H9 (cell line): ENCODE data around the gene EPHA1. TPM values are rescaled to one million over a fixed set of nuclear protein-coding genes. Genes with fewer than 3 reads are reported as not detected.
A peak's percentile ranks its signal among the peaks of the same experiment; 100 is the strongest.

Source experiments
- DNase-seq: peaks from one replicate; pipeline ENCODE4 v3.0.0-alpha.2; 2017
- H2AFZ ChIP-seq: one replicate; pipeline ENCODE4 v1.6.1; 2013; ENCODE audit warnings: mild to moderate bottlenecking, low read length, control low read depth, moderate library complexity
- H2AK5ac ChIP-seq: 2 replicates; pipeline ENCODE4 v1.6.1; 2013; ENCODE audit warnings: low read length, control low read depth, mixed read lengths; ENCODE audit not compliant: insufficient read length
- H2BK120ac ChIP-seq: one replicate; pipeline ENCODE4 v1.6.1; 2013; ENCODE audit warnings: low read depth, mild to moderate bottlenecking, low read length, control low read depth, inconsistent platforms; ENCODE audit not compliant: poor library complexity, severe bottlenecking
- H2BK12ac ChIP-seq: 2 replicates; pipeline ENCODE4 v1.6.1; 2013; ENCODE audit warnings: low read length, control low read depth, mixed read lengths, low read depth; ENCODE audit not compliant: insufficient read length
- H2BK15ac ChIP-seq: 2 replicates; pipeline ENCODE4 v1.6.1; 2013; ENCODE audit warnings: low read depth, low read length, control low read depth
- H2BK20ac ChIP-seq: one replicate; pipeline ENCODE4 v1.6.1; 2013; ENCODE audit warnings: low read depth, mild to moderate bottlenecking, low read length, control low read depth, inconsistent platforms; ENCODE audit not compliant: poor library complexity, severe bottlenecking
- H2BK5ac ChIP-seq: 2 replicates; pipeline ENCODE4 v1.6.1; 2013; ENCODE audit warnings: low read length, control low read depth, mixed read lengths; ENCODE audit not compliant: insufficient read length
- H3K14ac ChIP-seq: 2 replicates; pipeline ENCODE4 v1.6.1; 2013; ENCODE audit warnings: low read length, control low read depth; ENCODE audit not compliant: insufficient read depth
- H3K18ac ChIP-seq: 2 replicates; pipeline ENCODE4 v1.6.1; 2013; ENCODE audit warnings: low read depth, mild to moderate bottlenecking, mixed read lengths, low read length, control low read depth; ENCODE audit not compliant: insufficient read length
- H3K23ac ChIP-seq: 2 replicates; pipeline ENCODE4 v1.6.1; 2013; ENCODE audit warnings: low read length, control low read depth, mixed read lengths, low read depth; ENCODE audit not compliant: insufficient read length
- H3K23me2 ChIP-seq: 2 replicates; pipeline ENCODE4 v1.6.1; 2013; ENCODE audit warnings: low read depth, mild to moderate bottlenecking, mixed read lengths, low read length, control low read depth; ENCODE audit not compliant: insufficient read length, poor library complexity, severe bottlenecking
- H3K27ac ChIP-seq: 2 replicates; pipeline ENCODE4 v1.5.1; 2013; ENCODE audit warnings: low read length, control low read depth, mixed read lengths, low read depth; ENCODE audit not compliant: insufficient read length
- H3K27me3 ChIP-seq: 2 replicates; pipeline ENCODE4 v1.6.1; 2013; ENCODE audit warnings: low read length, control low read depth, inconsistent platforms; ENCODE audit not compliant: insufficient read depth
- H3K4ac ChIP-seq: 2 replicates; pipeline ENCODE4 v1.6.1; 2013; ENCODE audit warnings: low read depth, mild to moderate bottlenecking, control low read depth, inconsistent platforms, low read length, moderate library complexity
- H3K4me1 ChIP-seq: 2 replicates; pipeline ENCODE4 v1.6.1; 2013; ENCODE audit warnings: low read length, control low read depth, inconsistent platforms; ENCODE audit not compliant: insufficient read depth
- H3K4me2 ChIP-seq: 2 replicates; pipeline ENCODE4 v1.6.1; 2013; ENCODE audit warnings: low read length, control low read depth, mixed read lengths; ENCODE audit not compliant: insufficient read length, insufficient read depth
- H3K56ac ChIP-seq: 2 replicates; pipeline ENCODE4 v1.6.1; 2013; ENCODE audit warnings: low read depth, mild to moderate bottlenecking, mixed read lengths, low read length, control low read depth; ENCODE audit not compliant: insufficient read length
- H3K79me1 ChIP-seq: 2 replicates; pipeline ENCODE4 v1.6.1; 2013; ENCODE audit warnings: low read depth, mild to moderate bottlenecking, moderate library complexity, low read length, control low read depth, inconsistent platforms; ENCODE audit not compliant: insufficient read depth, poor library complexity, severe bottlenecking
- H3K79me2 ChIP-seq: 2 replicates; pipeline ENCODE4 v1.6.1; 2013; ENCODE audit warnings: low read length, control low read depth, inconsistent platforms; ENCODE audit not compliant: insufficient read depth
- H3K9ac ChIP-seq: 2 replicates; pipeline ENCODE4 v1.6.1; 2013; ENCODE audit warnings: low read length, control low read depth, mixed read lengths; ENCODE audit not compliant: insufficient read length; ENCODE audit errors: extremely low read depth
- H3K9me3 ChIP-seq: one replicate; pipeline ENCODE4 v1.6.1; 2013; ENCODE audit warnings: low read depth, low read length, inconsistent platforms; ENCODE audit not compliant: control insufficient read depth
- H3T11ph ChIP-seq: one replicate; pipeline ENCODE4 v1.6.1; 2013; ENCODE audit warnings: mild to moderate bottlenecking, low read length, control low read depth, inconsistent platforms
- H4K20me1 ChIP-seq: one replicate; pipeline ENCODE4 v1.6.1; 2013; ENCODE audit not compliant: control insufficient read depth, insufficient read length, insufficient read depth
- H4K5ac ChIP-seq: 2 replicates; pipeline ENCODE4 v1.6.1; 2013; ENCODE audit warnings: low read depth, mild to moderate bottlenecking, mixed read lengths, low read length, control low read depth; ENCODE audit not compliant: insufficient read length
- H4K8ac ChIP-seq: replicated peaks from 2 replicates; pipeline ENCODE4 v1.6.1; 2013; ENCODE audit warnings: low read length, control low read depth, mixed read lengths, low read depth; ENCODE audit not compliant: insufficient read length
- H4K91ac ChIP-seq: 2 replicates; pipeline ENCODE4 v1.6.1; 2013; ENCODE audit warnings: low read depth, mild to moderate bottlenecking, moderate library complexity, mixed read lengths, low read length, control low read depth; ENCODE audit not compliant: insufficient read length
- H3K27ac Mint-ChIP-seq, 3 experiments: 2 replicates in 2 of 3; 3 replicates in 1 of 3; pipeline ENCODE4 v1.8.0; 2020 to 2021; ENCODE audit warnings: mixed read lengths in 3 of 3, mild to moderate bottlenecking in 1 of 3, moderate library complexity in 1 of 3
- H3K27me3 Mint-ChIP-seq: 2 replicates; pipeline ENCODE4 v1.8.0; 2021; ENCODE audit warnings: low read depth, mild to moderate bottlenecking, moderate library complexity, mixed read lengths
- H3K36me3 Mint-ChIP-seq, 3 experiments: 2 replicates in 2 of 3; 3 replicates in 1 of 3; pipeline ENCODE4 v1.8.0; 2020 to 2021; ENCODE audit warnings: low read depth in 3 of 3, mixed read lengths in 3 of 3; ENCODE audit not compliant: insufficient read depth in 1 of 3
- H3K4me1 Mint-ChIP-seq, 2 experiments: 2 replicates each; pipeline ENCODE4 v1.8.0; 2020; ENCODE audit warnings: mixed read lengths in 2 of 2
- H3K4me3 Mint-ChIP-seq, 2 experiments: 2 replicates in 1 of 2; 3 replicates in 1 of 2; pipeline ENCODE4 v1.8.0; 2020 to 2021; ENCODE audit warnings: mild to moderate bottlenecking in 2 of 2, mixed read lengths in 2 of 2, moderate library complexity in 1 of 2
- H3K9me3 Mint-ChIP-seq, 2 experiments: 2 replicates in 1 of 2; 3 replicates in 1 of 2; pipeline ENCODE4 v1.8.0; 2020; ENCODE audit warnings: mild to moderate bottlenecking in 2 of 2, mixed read lengths in 2 of 2, moderate library complexity in 1 of 2
- CTCF ChIP-seq: fragments of 200-600 bp; sonication (generic); conservative IDR thresholded peaks from 3 replicates; pipeline ENCODE4 v1.8.0; 2021; ENCODE audit warnings: antibody characterized with exemption, mild to moderate bottlenecking
- WGBS: extraction: QIAGEN DNeasy Blood & Tissue Kit; methylation state at CpG from one replicate; pipeline ENCODE4 v1.1.7; 2013; ENCODE audit warnings: missing lambda C conversion rate, low lambda C conversion rate, mixed read lengths; ENCODE audit not compliant: insufficient read length; ENCODE audit errors: extremely low coverage; 5-methylcytosine and 5-hydroxymethylcytosine counted together
- total RNA-seq: library from RNA; stranded (reverse); gene quantifications from 2 replicates; pipeline ENCODE4 v1.2.1, GENCODE V29; 2021

The EPHA1 gene
- total RNA-seq, 1 experiment from 2014 or later, result 109 TPM

GRCh38 chr7:143373255-143373794 is 35.3 kb downstream of the EPHA1 start:
- H3K4me2 ChIP-seq, result no peak overlapping the region
- no peak overlapping the region for H2AK5ac ChIP-seq
- no peak overlapping the region for H4K5ac ChIP-seq
- no peak overlapping the region for H2BK15ac ChIP-seq
- H2BK5ac ChIP-seq, result no peak overlapping the region
- peak overlapping the region in 2 of 3 experiments; percentile 0 to 73; a peak in 2 of 7 replicates for H3K27ac Mint-ChIP-seq
- H3K27ac ChIP-seq, result no peak overlapping the region
- no peak overlapping the region for H3K4ac ChIP-seq
- peak; percentile 37 for DNase-seq
- no peak overlapping the region for H2AFZ ChIP-seq
- no peak overlapping the region for H3T11ph ChIP-seq
- no peak overlapping the region for H2BK20ac ChIP-seq
- H4K91ac ChIP-seq, result no peak overlapping the region
- no peak overlapping the region for H2BK120ac ChIP-seq
- H3K14ac ChIP-seq, result no peak overlapping the region
- peaks cover 10% of the 10 kb centered on the region for H3K4me1 ChIP-seq
- H3K9me3 Mint-ChIP-seq, result no peaks in the 10 kb centered on the region
- no peak overlapping the region for H3K18ac ChIP-seq
- no peak overlapping the region for H3K23ac ChIP-seq
- H3K9me3 ChIP-seq, result no peaks in the 10 kb centered on the region
- no peaks in the 10 kb centered on the region for H3K36me3 Mint-ChIP-seq
- no CpG with 5 or more reads among the region's 4 CpGs for WGBS
- H3K79me1 ChIP-seq, result no peaks in the 10 kb centered on the region
- H3K9ac ChIP-seq, result no peak overlapping the region
- no peak overlapping the region for H3K56ac ChIP-seq
- no peaks in the 10 kb centered on the region for H3K79me2 ChIP-seq
- H4K8ac ChIP-seq, result no peak overlapping the region
- H3K4me3 Mint-ChIP-seq, result no peak overlapping the region; a peak in 1 of 5 replicates
- H3K27me3 Mint-ChIP-seq, result no peaks in the 10 kb centered on the region; the same call in 1 of the 2 replicates
- H3K27me3 ChIP-seq, result 0 out of 2 replicates have a peak, but pooled peaks cover 2% of the 10 kb centered on the region
- no peaks in the 10 kb centered on the region for H3K23me2 ChIP-seq
- peaks cover 43 to 45% of the 10 kb centered on the region in 2 experiments for H3K4me1 Mint-ChIP-seq
- H2BK12ac ChIP-seq, result no peak overlapping the region
- TF ChIP-seq CTCF, result peak; percentile 42; the same call in 2 of the 3 replicates
- no peaks in the 10 kb centered on the region for H4K20me1 ChIP-seq
